ENCODE data around the gene PBX1.

- TF ChIP-seq CTCF (tag by site-specific recombination; IDR thresholded peaks at IDR 0.05) (no peak), ZNF202 (tag by site-specific recombination; IDR thresholded peaks at IDR 0.05; ENCODE audit: borderline replicate concordance) (no peak), ZNF670 (tag by site-specific recombination; IDR thresholded peaks at IDR 0.05; ENCODE audit: low read depth) (no peak)
Observed at GRCh38 chr1:164659621-164660411, 100.8 kb downstream of the PBX1 start.
